Epithelial cell of alveolus of lung (primary cell): ENCODE measurements around the gene CPSF2. TPM values are rescaled to one million over a fixed set of nuclear protein-coding genes. Genes with fewer than 3 reads are reported as not detected.

Source experiments
- total RNA-seq: library from RNA; depleted of rRNA; stranded (reverse); fragments of >200 nt; gene quantifications from 2 replicates; pipeline ENCODE4 v1.2.1, GENCODE V29; 2015

The CPSF2 gene
- 25.8 and 29.0 TPM in 2 replicates for total RNA-seq

GRCh38 chr14:92121670-92122350 lies at the start of gene CPSF2, which contains the start of gene NDUFB1:
Gene CPSF2 (plus strand): TSS chr14:92121969. CDS start chr14:92130985, 9,016 bp downstream.
Gene NDUFB1 (minus strand): TSS chr14:92121706. CDS start chr14:92117637, 4,069 bp downstream.

GRCh38 chr14:92106143-92106926 lies 15.4 kb upstream of the CPSF2 start, which contains the start of gene ATXN3:
Gene ATXN3 (minus strand): TSS chr14:92106582. CDS start chr14:92106552, 30 bp downstream.

Other genes with a start within 250 kb of the CPSF2 start
- 49.3 and 149 TPM in 2 replicates for gene FBLN5, start 174.3 kb upstream of the CPSF2 start, total RNA-seq
- 17.1 and 18.1 TPM in 2 replicates for gene TRIP11, start 81.9 kb upstream of the CPSF2 start, total RNA-seq
- gene ATXN3, start 15.4 kb upstream of the CPSF2 start, total RNA-seq = 11.1 and 42.4 TPM in 2 replicates
- gene NDUFB1, start 263 bp upstream of the CPSF2 start, total RNA-seq = 318 and 397 TPM in 2 replicates
- gene SLC24A4, start 201.2 kb downstream of the CPSF2 start, total RNA-seq = not detected in 2 replicates